H9 (cell line): ENCODE data around the gene TSPO. TPM values are rescaled to one million over a fixed set of nuclear protein-coding genes. Genes with fewer than 3 reads are reported as not detected.

Source experiments
- DNase-seq: peaks from one replicate; pipeline ENCODE4 v3.0.0-alpha.2; 2017
- H2AFZ ChIP-seq: one replicate; pipeline ENCODE4 v1.6.1; 2013; ENCODE audit warnings: mild to moderate bottlenecking, low read length, control low read depth, moderate library complexity
- H2AK5ac ChIP-seq: 2 replicates; pipeline ENCODE4 v1.6.1; 2013; ENCODE audit warnings: low read length, control low read depth, mixed read lengths; ENCODE audit not compliant: insufficient read length
- H2BK120ac ChIP-seq: one replicate; pipeline ENCODE4 v1.6.1; 2013; ENCODE audit warnings: low read depth, mild to moderate bottlenecking, low read length, control low read depth, inconsistent platforms; ENCODE audit not compliant: poor library complexity, severe bottlenecking
- H2BK12ac ChIP-seq: 2 replicates; pipeline ENCODE4 v1.6.1; 2013; ENCODE audit warnings: low read length, control low read depth, mixed read lengths, low read depth; ENCODE audit not compliant: insufficient read length
- H2BK15ac ChIP-seq: 2 replicates; pipeline ENCODE4 v1.6.1; 2013; ENCODE audit warnings: low read depth, low read length, control low read depth
- H2BK20ac ChIP-seq: one replicate; pipeline ENCODE4 v1.6.1; 2013; ENCODE audit warnings: low read depth, mild to moderate bottlenecking, low read length, control low read depth, inconsistent platforms; ENCODE audit not compliant: poor library complexity, severe bottlenecking
- H2BK5ac ChIP-seq: 2 replicates; pipeline ENCODE4 v1.6.1; 2013; ENCODE audit warnings: low read length, control low read depth, mixed read lengths; ENCODE audit not compliant: insufficient read length
- H3K14ac ChIP-seq: 2 replicates; pipeline ENCODE4 v1.6.1; 2013; ENCODE audit warnings: low read length, control low read depth; ENCODE audit not compliant: insufficient read depth
- H3K18ac ChIP-seq: 2 replicates; pipeline ENCODE4 v1.6.1; 2013; ENCODE audit warnings: low read depth, mild to moderate bottlenecking, mixed read lengths, low read length, control low read depth; ENCODE audit not compliant: insufficient read length
- H3K23ac ChIP-seq: 2 replicates; pipeline ENCODE4 v1.6.1; 2013; ENCODE audit warnings: low read length, control low read depth, mixed read lengths, low read depth; ENCODE audit not compliant: insufficient read length
- H3K23me2 ChIP-seq: 2 replicates; pipeline ENCODE4 v1.6.1; 2013; ENCODE audit warnings: low read depth, mild to moderate bottlenecking, mixed read lengths, low read length, control low read depth; ENCODE audit not compliant: insufficient read length, poor library complexity, severe bottlenecking
- H3K27ac ChIP-seq: 2 replicates; pipeline ENCODE4 v1.5.1; 2013; ENCODE audit warnings: low read length, control low read depth, mixed read lengths, low read depth; ENCODE audit not compliant: insufficient read length
- H3K27me3 ChIP-seq: 2 replicates; pipeline ENCODE4 v1.6.1; 2013; ENCODE audit warnings: low read length, control low read depth, inconsistent platforms; ENCODE audit not compliant: insufficient read depth
- H3K4ac ChIP-seq: 2 replicates; pipeline ENCODE4 v1.6.1; 2013; ENCODE audit warnings: low read depth, mild to moderate bottlenecking, control low read depth, inconsistent platforms, low read length, moderate library complexity
- H3K4me1 ChIP-seq: 2 replicates; pipeline ENCODE4 v1.6.1; 2013; ENCODE audit warnings: low read length, control low read depth, inconsistent platforms; ENCODE audit not compliant: insufficient read depth
- H3K4me2 ChIP-seq: 2 replicates; pipeline ENCODE4 v1.6.1; 2013; ENCODE audit warnings: low read length, control low read depth, mixed read lengths; ENCODE audit not compliant: insufficient read length, insufficient read depth
- H3K56ac ChIP-seq: 2 replicates; pipeline ENCODE4 v1.6.1; 2013; ENCODE audit warnings: low read depth, mild to moderate bottlenecking, mixed read lengths, low read length, control low read depth; ENCODE audit not compliant: insufficient read length
- H3K79me1 ChIP-seq: 2 replicates; pipeline ENCODE4 v1.6.1; 2013; ENCODE audit warnings: low read depth, mild to moderate bottlenecking, moderate library complexity, low read length, control low read depth, inconsistent platforms; ENCODE audit not compliant: insufficient read depth, poor library complexity, severe bottlenecking
- H3K79me2 ChIP-seq: 2 replicates; pipeline ENCODE4 v1.6.1; 2013; ENCODE audit warnings: low read length, control low read depth, inconsistent platforms; ENCODE audit not compliant: insufficient read depth
- H3K9ac ChIP-seq: 2 replicates; pipeline ENCODE4 v1.6.1; 2013; ENCODE audit warnings: low read length, control low read depth, mixed read lengths; ENCODE audit not compliant: insufficient read length; ENCODE audit errors: extremely low read depth
- H3K9me3 ChIP-seq: one replicate; pipeline ENCODE4 v1.6.1; 2013; ENCODE audit warnings: low read depth, low read length, inconsistent platforms; ENCODE audit not compliant: control insufficient read depth
- H3T11ph ChIP-seq: one replicate; pipeline ENCODE4 v1.6.1; 2013; ENCODE audit warnings: mild to moderate bottlenecking, low read length, control low read depth, inconsistent platforms
- H4K20me1 ChIP-seq: one replicate; pipeline ENCODE4 v1.6.1; 2013; ENCODE audit not compliant: control insufficient read depth, insufficient read length, insufficient read depth
- H4K5ac ChIP-seq: 2 replicates; pipeline ENCODE4 v1.6.1; 2013; ENCODE audit warnings: low read depth, mild to moderate bottlenecking, mixed read lengths, low read length, control low read depth; ENCODE audit not compliant: insufficient read length
- H4K8ac ChIP-seq: replicated peaks from 2 replicates; pipeline ENCODE4 v1.6.1; 2013; ENCODE audit warnings: low read length, control low read depth, mixed read lengths, low read depth; ENCODE audit not compliant: insufficient read length
- H4K91ac ChIP-seq: 2 replicates; pipeline ENCODE4 v1.6.1; 2013; ENCODE audit warnings: low read depth, mild to moderate bottlenecking, moderate library complexity, mixed read lengths, low read length, control low read depth; ENCODE audit not compliant: insufficient read length
- H3K27ac Mint-ChIP-seq, 3 experiments: 2 replicates in 2 of 3; 3 replicates in 1 of 3; pipeline ENCODE4 v1.8.0; 2020 to 2021; ENCODE audit warnings: mixed read lengths in 3 of 3, mild to moderate bottlenecking in 1 of 3, moderate library complexity in 1 of 3
- H3K27me3 Mint-ChIP-seq: 2 replicates; pipeline ENCODE4 v1.8.0; 2021; ENCODE audit warnings: low read depth, mild to moderate bottlenecking, moderate library complexity, mixed read lengths
- H3K36me3 Mint-ChIP-seq, 3 experiments: 2 replicates in 2 of 3; 3 replicates in 1 of 3; pipeline ENCODE4 v1.8.0; 2020 to 2021; ENCODE audit warnings: low read depth in 3 of 3, mixed read lengths in 3 of 3; ENCODE audit not compliant: insufficient read depth in 1 of 3
- H3K4me1 Mint-ChIP-seq, 2 experiments: 2 replicates each; pipeline ENCODE4 v1.8.0; 2020; ENCODE audit warnings: mixed read lengths in 2 of 2
- H3K4me3 Mint-ChIP-seq, 2 experiments: 2 replicates in 1 of 2; 3 replicates in 1 of 2; pipeline ENCODE4 v1.8.0; 2020 to 2021; ENCODE audit warnings: mild to moderate bottlenecking in 2 of 2, mixed read lengths in 2 of 2, moderate library complexity in 1 of 2
- H3K9me3 Mint-ChIP-seq, 2 experiments: 2 replicates in 1 of 2; 3 replicates in 1 of 2; pipeline ENCODE4 v1.8.0; 2020; ENCODE audit warnings: mild to moderate bottlenecking in 2 of 2, mixed read lengths in 2 of 2, moderate library complexity in 1 of 2
- CTCF ChIP-seq: fragments of 200-600 bp; sonication (generic); conservative IDR thresholded peaks from 3 replicates; pipeline ENCODE4 v1.8.0; 2021; ENCODE audit warnings: antibody characterized with exemption, mild to moderate bottlenecking
- WGBS: extraction: QIAGEN DNeasy Blood & Tissue Kit; methylation state at CpG from one replicate; pipeline ENCODE4 v1.1.7; 2013; ENCODE audit warnings: missing lambda C conversion rate, low lambda C conversion rate, mixed read lengths; ENCODE audit not compliant: insufficient read length; ENCODE audit errors: extremely low coverage; 5-methylcytosine and 5-hydroxymethylcytosine counted together
- total RNA-seq: library from RNA; stranded (reverse); gene quantifications from 2 replicates; pipeline ENCODE4 v1.2.1, GENCODE V29; 2021

TSPO gene
- total RNA-seq, 1 experiment from 2014 or later = 14.8 TPM

GRCh38 chr22:43128116-43128515, 23.2 kb upstream of the TSPO start:
- Histone ChIP-seq H3K79me1 (no peaks in the 10 kb centered on the region), H3K56ac (no peak overlapping the region), H3K4ac (no peak overlapping the region), H3K23me2 (no peaks in the 10 kb centered on the region), H3K14ac (no peak overlapping the region), H3K9ac (no peak overlapping the region), H3K27me3 (no peaks in the 10 kb centered on the region), H2BK120ac (no peak overlapping the region), H3K9me3 (no peaks in the 10 kb centered on the region), H2BK12ac (no peak overlapping the region), H4K20me1 (no peaks in the 10 kb centered on the region), H3K23ac (no peak overlapping the region), H3K79me2 (no peaks in the 10 kb centered on the region), H3K4me2 (no peak overlapping the region), H4K91ac (no peak overlapping the region), H2AK5ac (no peak overlapping the region), H2BK15ac (no peak overlapping the region), H2AFZ (no peak overlapping the region), H4K5ac (no peak overlapping the region), H3K27ac (no peak overlapping the region), H4K8ac (no peak overlapping the region), H2BK5ac (no peak overlapping the region), H3K4me1 (no peaks in the 10 kb centered on the region), H2BK20ac (no peak overlapping the region), H3T11ph (no peak overlapping the region), H3K18ac (no peak overlapping the region)
- WGBS = no CpG with 5 or more reads among the region's 13 CpGs
- no peak for DNase-seq
- Mint-ChIP-seq H3K36me3 (peaks cover 0 to 15% (median 13%) of the 10 kb centered on the region in 3 experiments; a peak in 4 of 7 replicates), H3K9me3 (no peaks in the 10 kb centered on the region), H3K27me3 (no peaks in the 10 kb centered on the region; the same call in 1 of the 2 replicates), H3K27ac (0 out of 7 replicates have a peak overlapping the region, but pooled peaks of 1 of the 3 experiments have one; percentile 81), H3K4me1 (peaks cover 9 to 22% of the 10 kb centered on the region in 2 experiments), H3K4me3 (no peak overlapping the region)
- no peak for TF ChIP-seq CTCF
